ENCODE results near the gene TTR.

Gene TTR

DNA sequence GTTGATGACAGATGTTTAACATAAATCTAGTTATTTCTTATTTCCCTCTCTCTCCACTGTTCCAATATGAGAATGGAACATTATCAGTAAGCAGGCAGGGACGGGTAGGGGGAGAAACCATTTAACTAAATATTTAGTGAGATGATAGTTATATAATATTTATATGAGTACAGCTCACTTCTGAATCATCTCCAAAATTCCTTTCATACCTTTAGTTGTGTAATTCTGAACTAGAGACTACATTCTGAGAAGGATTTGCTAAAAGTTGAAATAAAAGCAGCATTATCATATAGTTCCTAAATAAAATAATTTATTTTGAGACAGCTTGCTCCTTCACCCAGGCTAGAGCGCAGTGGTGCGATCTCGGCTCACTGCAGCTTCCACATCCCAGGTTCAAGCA, 51.3 kb downstream of the TTR start:
- DNase-seq = no peak
- TF ChIP-seq POLR2A (IDR thresholded peaks at IDR 0.05; ENCODE audit: low read length) = no peak
- no peak for TF ChIP-seq GATA1 (IDR thresholded peaks at IDR 0.05; ENCODE audit: low read depth, low read length)

- TF ChIP-seq GATA1 (IDR thresholded peaks at IDR 0.05; ENCODE audit: low read depth, low read length) (no peak), POLR2A (IDR thresholded peaks at IDR 0.05; ENCODE audit: low read length) (no peak)
- DNase-seq = no peak
Measured at GRCh38 chr18:31645411-31645810, 53.7 kb downstream of the TTR start.

GRCh38 chr18:31646332-31647126, 54.9 kb downstream of the TTR start:
- TF ChIP-seq POLR2A (IDR thresholded peaks at IDR 0.05; ENCODE audit: low read length) (no peak), GATA1 (IDR thresholded peaks at IDR 0.05; ENCODE audit: low read depth, low read length) (no peak)
- no peak for DNase-seq

DNA sequence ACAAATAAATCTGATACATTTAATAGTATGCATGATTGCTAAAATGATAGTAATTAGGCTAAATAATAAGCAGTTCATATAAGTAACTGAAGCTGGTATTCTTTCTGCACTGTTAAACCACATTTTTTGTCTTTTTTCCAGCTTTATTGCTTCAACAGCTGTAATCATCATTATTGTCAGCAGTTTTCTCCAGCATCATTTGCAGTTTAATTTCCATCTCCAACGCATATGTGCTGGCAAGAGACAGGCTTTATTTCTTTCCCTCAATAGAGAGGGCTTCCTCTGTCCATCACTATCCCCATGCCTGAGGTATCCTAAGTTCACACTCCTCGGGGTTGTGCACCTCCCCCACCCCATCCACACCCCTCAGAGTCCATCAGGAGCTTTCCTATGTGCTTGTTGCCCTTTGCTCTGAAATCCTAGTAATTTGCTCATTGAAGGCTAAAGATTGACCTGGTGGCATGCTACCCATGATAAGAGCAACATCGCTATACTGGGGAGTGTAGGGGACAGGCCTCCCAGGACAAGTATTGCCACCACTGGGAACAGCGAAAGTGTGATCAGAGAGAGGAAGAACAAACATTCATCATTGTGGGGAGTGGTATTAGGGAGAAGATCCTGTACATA, 55.6 kb downstream of the TTR start:
- TF ChIP-seq POLR2A (IDR thresholded peaks at IDR 0.05; ENCODE audit: low read length) (no peak), GATA1 (IDR thresholded peaks at IDR 0.05; ENCODE audit: low read depth, low read length) (no peak)
- no peak for DNase-seq

All from erythroblast (primary cell).